Activated B cell treated with CpG ODN at 0.5 μM for 24 hours (primary cell): ENCODE results near the gene SLC8A2. TPM values are rescaled to one million over a fixed set of nuclear protein-coding genes. Genes with fewer than 3 reads are reported as not detected.
A peak's percentile ranks its signal among the peaks of the same experiment; 100 is the strongest.

ENCODE experiments used
- ATAC-seq: fragments of 200-7000 bp; cut with Tn5 transposase; one replicate; pipeline ENCODE4 v1.10.0; 2021; ENCODE audit warnings: low read depth, mild to moderate bottlenecking, moderate library complexity
- CTCF ChIA-PET: fragments of 350-600 bp; sonication (Branson Sonifier 250); formaldehyde crosslinking; loops from one replicate; lab custom pipeline; 2021; ENCODE audit warnings: antibody characterized with exemption; lab: Charles Lee
- POLR2A ChIA-PET: fragments of 350-600 bp; sonication (Branson Sonifier 250); formaldehyde crosslinking; loops from one replicate; lab custom pipeline; 2021; ENCODE audit warnings: antibody characterized with exemption; lab: Charles Lee
- DNase-seq: peaks from one replicate; pipeline ENCODE4 v3.0.0; 2022
- H3K27ac Mint-ChIP-seq: one replicate; pipeline ENCODE4 v1.8.0; 2020; ENCODE audit warnings: mixed read lengths
- H3K27me3 Mint-ChIP-seq: one replicate; pipeline ENCODE4 v1.8.0; 2021; ENCODE audit warnings: mixed read lengths
- H3K36me3 Mint-ChIP-seq: one replicate; pipeline ENCODE4 v1.8.0; 2021; ENCODE audit warnings: low read depth, mixed read lengths
- H3K4me1 Mint-ChIP-seq: one replicate; pipeline ENCODE4 v1.8.0; 2021; ENCODE audit warnings: mixed read lengths
- H3K4me3 Mint-ChIP-seq: one replicate; pipeline ENCODE4 v1.8.0; 2020; ENCODE audit warnings: mild to moderate bottlenecking, mixed read lengths
- H3K9me3 Mint-ChIP-seq: one replicate; pipeline ENCODE4 v1.8.0; 2020; ENCODE audit warnings: mixed read lengths
- intact Hi-C: fragments of 100-400 bp; cut with micrococcal nuclease; formaldehyde crosslinking; loops from one replicate; pipeline ENCODE4 v1.15.1; 2024
- total RNA-seq: library from RNA; stranded (reverse); gene quantifications from 2 replicates; pipeline ENCODE4 v1.2.3, GENCODE V29; 2022
- TF ChIP-seq, protein P1 (sequence below): fragments of 200-600 bp; IDR thresholded peaks from one replicate; pipeline ENCODE4 v1.8.0; 2022; ENCODE audit warnings: antibody characterized with exemption, mild to moderate bottlenecking

The SLC8A2 gene
- total RNA-seq, 1 donor from 2014 or later, result not detected

GRCh38 chr19:47419030-47419783, 52.5 kb downstream of the SLC8A2 start, which contains the start of gene MEIS3:
MEIS3 (minus strand) TSS chr19:47419527; CDS start chr19:47419081, 446 bp downstream.
- ATAC-seq, result peak; percentile 18
- POLR2A ChIA-PET, result interaction anchor here (0.5 to 0.6 kb wide), 2 partner anchors 37 to 191 kb away, joined by 4 to 5 read pairs; no protein-coding TSS in a partner anchor
- peak within 1 kb of the TSS; percentile 32 for H3K4me3 Mint-ChIP-seq

GRCh38 chr19:47418692-47419029, 53.0 kb downstream of the SLC8A2 start:
- Mint-ChIP-seq H3K4me1 (peaks cover 14% of the 10 kb centered on the region), H3K36me3 (no peaks in the 10 kb centered on the region), H3K27me3 (peaks cover 70% of the 10 kb centered on the region), H3K9me3 (no peaks in the 10 kb centered on the region), H3K4me3 (peak overlapping the region; percentile 32), H3K27ac (no peak overlapping the region)
- ChIA-PET POLR2A (no interaction called here), CTCF (no interaction called here)
- no peak for ATAC-seq
- intact Hi-C loops, result no loop called here
- no peak for DNase-seq
- TF ChIP-seq, protein P1, sequence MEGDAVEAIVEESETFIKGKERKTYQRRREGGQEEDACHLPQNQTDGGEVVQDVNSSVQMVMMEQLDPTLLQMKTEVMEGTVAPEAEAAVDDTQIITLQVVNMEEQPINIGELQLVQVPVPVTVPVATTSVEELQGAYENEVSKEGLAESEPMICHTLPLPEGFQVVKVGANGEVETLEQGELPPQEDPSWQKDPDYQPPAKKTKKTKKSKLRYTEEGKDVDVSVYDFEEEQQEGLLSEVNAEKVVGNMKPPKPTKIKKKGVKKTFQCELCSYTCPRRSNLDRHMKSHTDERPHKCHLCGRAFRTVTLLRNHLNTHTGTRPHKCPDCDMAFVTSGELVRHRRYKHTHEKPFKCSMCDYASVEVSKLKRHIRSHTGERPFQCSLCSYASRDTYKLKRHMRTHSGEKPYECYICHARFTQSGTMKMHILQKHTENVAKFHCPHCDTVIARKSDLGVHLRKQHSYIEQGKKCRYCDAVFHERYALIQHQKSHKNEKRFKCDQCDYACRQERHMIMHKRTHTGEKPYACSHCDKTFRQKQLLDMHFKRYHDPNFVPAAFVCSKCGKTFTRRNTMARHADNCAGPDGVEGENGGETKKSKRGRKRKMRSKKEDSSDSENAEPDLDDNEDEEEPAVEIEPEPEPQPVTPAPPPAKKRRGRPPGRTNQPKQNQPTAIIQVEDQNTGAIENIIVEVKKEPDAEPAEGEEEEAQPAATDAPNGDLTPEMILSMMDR, result no peak

More at GRCh38 chr19:47419030-47419783, 52.5 kb downstream of the SLC8A2 start, which contains the start of gene MEIS3:
- Mint-ChIP-seq H3K27ac (no peak within 1 kb of the TSS), H3K4me1 (peaks cover 14% of the 10 kb centered on the region), H3K27me3 (peaks cover 69% of the 10 kb centered on the region), H3K36me3 (no peaks in the 10 kb centered on the region), H3K9me3 (no peaks in the 10 kb centered on the region)
- intact Hi-C loops, result no loop called here
- CTCF ChIA-PET, result no interaction called here
- DNase-seq, result no peak
- TF ChIP-seq, protein P1, result no peak

DNA sequence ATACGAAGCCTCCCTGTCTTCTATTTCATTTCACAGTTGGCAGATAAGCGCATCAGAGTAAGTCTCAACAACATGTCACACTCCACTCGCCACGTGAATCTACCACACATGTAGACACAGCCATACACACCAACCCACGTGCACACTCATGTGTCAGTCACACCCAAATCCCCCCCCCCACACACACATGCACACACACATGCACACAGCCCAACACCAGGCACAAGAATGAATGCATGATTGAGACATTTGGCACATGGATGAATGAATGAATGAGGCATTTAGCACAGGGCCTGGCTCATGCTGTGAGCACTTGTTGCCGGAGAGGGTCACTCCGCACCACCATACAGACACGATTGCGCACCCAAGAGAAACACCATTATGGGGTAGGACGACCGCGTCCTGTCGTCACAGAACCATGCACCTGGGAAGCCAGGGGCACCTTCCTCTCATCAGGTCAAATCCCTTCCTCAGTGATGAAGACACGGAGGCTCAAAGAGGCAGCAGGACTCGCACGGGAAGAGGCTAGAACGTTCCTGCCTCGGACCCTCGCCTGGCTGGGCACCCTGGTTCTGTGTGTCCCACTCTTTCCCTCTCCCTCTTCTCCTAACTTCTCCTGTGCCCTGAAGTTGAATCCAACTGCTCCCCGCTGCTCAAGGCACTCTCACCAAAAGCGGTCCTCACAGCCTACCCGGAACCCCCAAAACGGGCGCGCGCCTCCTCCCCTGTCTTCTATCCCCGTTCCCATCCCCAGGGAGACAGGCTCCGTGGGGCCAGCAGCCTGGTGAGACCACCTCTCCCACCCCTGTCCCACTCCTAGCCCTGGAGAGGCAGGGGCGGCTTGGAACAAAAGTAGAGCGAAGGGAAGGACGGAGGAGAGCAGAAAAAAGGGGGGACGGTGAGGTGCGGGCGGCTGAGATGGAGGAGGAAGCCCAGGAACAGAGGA, 53.7 kb downstream of the SLC8A2 start:
- no peaks in the 10 kb centered on the region for H3K9me3 Mint-ChIP-seq
- H3K27ac Mint-ChIP-seq, result no peak overlapping the region
- ATAC-seq (peak; percentile 28), DNase-seq (no peak)
- H3K4me1 Mint-ChIP-seq, result peaks cover 14% of the 10 kb centered on the region
- peak overlapping the region; percentile 44 for H3K4me3 Mint-ChIP-seq
- ChIA-PET POLR2A (no interaction called here), CTCF (no interaction called here)
- TF ChIP-seq, protein P1, result no peak
- peaks cover 69% of the 10 kb centered on the region for H3K27me3 Mint-ChIP-seq
- intact Hi-C loops, result no loop called here
- no peaks in the 10 kb centered on the region for H3K36me3 Mint-ChIP-seq

DNA sequence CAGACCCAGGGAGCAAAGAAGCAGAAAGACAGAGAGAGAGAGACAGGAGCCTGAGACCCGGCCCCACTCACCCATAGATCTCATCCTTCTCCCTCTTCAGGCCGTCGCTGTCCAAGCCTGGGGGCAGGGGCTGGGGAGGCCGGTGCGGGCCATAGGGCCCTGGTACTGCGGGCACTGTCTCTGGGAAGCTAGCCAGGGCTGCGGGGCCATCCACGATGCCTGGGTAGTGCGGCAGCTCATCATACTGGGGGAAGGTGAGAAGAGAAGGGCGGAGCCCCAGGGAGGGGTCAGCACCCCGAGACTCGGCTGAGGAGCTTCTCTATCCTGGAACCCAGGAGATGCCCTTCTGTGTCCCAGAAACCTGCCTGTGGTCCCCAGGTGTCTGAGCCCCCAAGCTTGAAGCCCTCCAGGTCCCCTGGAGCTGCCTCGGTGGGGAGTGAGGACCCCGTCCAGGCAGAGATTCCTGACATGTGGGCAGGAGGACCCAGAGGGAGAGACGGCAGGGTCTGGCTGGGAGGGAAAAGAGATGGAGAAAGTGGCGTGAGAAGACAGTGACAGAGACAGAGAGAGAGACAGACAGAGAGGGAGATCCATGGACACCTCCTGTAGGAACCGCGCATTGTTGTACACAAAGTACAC, 54.5 kb downstream of the SLC8A2 start:
- H3K27ac Mint-ChIP-seq, result no peak overlapping the region
- TF ChIP-seq, protein P1, result no peak
- ChIA-PET CTCF (no interaction called here), POLR2A (no interaction called here)
- intact Hi-C loops, result no loop called here
- no peaks in the 10 kb centered on the region for H3K36me3 Mint-ChIP-seq
- DNase-seq (no peak), ATAC-seq (no peak)
- no peaks in the 10 kb centered on the region for H3K9me3 Mint-ChIP-seq
- H3K27me3 Mint-ChIP-seq, result peaks cover 61% of the 10 kb centered on the region
- H3K4me3 Mint-ChIP-seq, result no peak overlapping the region
- peaks cover 14% of the 10 kb centered on the region for H3K4me1 Mint-ChIP-seq
